Bronchial epithelial cell (primary cell): Measurements from ENCODE around the gene NFYA. TPM values are rescaled to one million over a fixed set of nuclear protein-coding genes. Genes with fewer than 3 reads are reported as not detected.
A peak's percentile ranks its signal among the peaks of the same experiment; 100 is the strongest.

Experiments used
- DNase-seq: peaks from one replicate; pipeline ENCODE4 v3.0.0-alpha.2; 2010; ENCODE audit warnings: low read depth
- FAIRE-seq: peaks from 2 replicates; lab custom pipeline; 2011; peaks lifted over from hg19 to GRCh38; lab: Jason Lieb, UNC
- H3K27me3 ChIP-seq: 2 replicates; pipeline ENCODE4 v1.5.1; 2011; ENCODE audit warnings: low read length; ENCODE audit not compliant: control insufficient read depth, insufficient read depth
- H3K36me3 ChIP-seq: 2 replicates; pipeline ENCODE4 v1.5.1; 2011; ENCODE audit warnings: low read length; ENCODE audit not compliant: control insufficient read depth, insufficient read depth
- H3K4me3 ChIP-seq: 2 replicates; pipeline ENCODE4 v1.5.1; 2011; ENCODE audit warnings: mild to moderate bottlenecking, low read depth, low read length, control low read depth
- total RNA-seq: library from RNA; depleted of rRNA; stranded (reverse); fragments of >200 nt; gene quantifications from 2 replicates; pipeline ENCODE4 v1.2.1, GENCODE V29; 2014
- TF ChIP-seq, protein P1 (sequence below): IDR thresholded peaks from 2 replicates; pipeline ENCODE4 v1.5.1; 2011; ENCODE audit warnings: mild to moderate bottlenecking, moderate library complexity, low read length, control low read depth, inconsistent platforms; ENCODE audit not compliant: insufficient read depth, severe bottlenecking

The NFYA gene
- total RNA-seq, 1 donor from 2014 or later = 20.5 TPM

DNA sequence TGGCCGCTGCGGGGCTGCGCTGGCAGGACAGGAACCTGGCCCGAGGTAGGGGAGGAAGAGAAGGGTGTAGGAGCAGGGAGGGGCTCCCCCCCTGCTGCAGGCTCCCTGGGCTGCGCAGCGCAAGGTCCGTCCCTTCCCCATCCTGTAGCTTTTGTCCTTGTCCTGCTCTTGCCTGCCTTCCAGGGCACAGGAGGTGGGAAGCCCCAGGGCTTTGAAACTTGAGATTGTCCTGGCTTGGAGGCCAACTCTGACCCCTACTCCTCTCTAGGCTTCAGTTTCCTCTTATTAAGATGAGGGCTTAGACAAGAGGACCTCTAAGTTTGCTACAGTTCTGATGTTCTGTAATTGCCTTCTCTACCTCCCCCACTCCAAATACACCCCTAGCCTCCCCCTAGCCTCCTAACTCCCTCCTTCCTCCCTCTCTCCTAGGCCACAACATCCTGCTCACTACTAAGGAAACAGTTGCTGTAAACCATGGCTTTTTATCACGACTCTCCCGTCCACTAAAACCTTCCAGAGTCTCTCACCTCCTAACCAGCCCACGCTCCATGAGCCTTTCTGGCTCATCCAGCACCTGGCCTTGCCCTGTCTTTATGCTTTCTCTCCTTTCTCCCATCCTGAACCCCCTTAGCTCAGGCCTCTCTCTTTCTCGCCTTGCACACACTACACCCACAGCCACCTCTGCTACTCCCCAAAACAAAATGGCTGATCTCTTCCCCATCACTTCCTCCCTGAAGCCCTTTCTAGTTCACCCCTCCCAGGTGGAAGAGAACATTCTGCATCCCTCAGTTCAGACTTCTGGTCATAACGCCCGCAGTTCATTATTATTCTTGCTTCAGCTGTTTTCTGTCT, 44.0 kb upstream of the NFYA start:
- no peaks in the 10 kb centered on the region for H3K27me3 ChIP-seq
- DNase-seq = peak; percentile 4
- H3K36me3 ChIP-seq = no peaks in the 10 kb centered on the region
- H3K4me3 ChIP-seq = peak overlapping the region; percentile 47
- FAIRE-seq = no peak
- TF ChIP-seq, protein P1, sequence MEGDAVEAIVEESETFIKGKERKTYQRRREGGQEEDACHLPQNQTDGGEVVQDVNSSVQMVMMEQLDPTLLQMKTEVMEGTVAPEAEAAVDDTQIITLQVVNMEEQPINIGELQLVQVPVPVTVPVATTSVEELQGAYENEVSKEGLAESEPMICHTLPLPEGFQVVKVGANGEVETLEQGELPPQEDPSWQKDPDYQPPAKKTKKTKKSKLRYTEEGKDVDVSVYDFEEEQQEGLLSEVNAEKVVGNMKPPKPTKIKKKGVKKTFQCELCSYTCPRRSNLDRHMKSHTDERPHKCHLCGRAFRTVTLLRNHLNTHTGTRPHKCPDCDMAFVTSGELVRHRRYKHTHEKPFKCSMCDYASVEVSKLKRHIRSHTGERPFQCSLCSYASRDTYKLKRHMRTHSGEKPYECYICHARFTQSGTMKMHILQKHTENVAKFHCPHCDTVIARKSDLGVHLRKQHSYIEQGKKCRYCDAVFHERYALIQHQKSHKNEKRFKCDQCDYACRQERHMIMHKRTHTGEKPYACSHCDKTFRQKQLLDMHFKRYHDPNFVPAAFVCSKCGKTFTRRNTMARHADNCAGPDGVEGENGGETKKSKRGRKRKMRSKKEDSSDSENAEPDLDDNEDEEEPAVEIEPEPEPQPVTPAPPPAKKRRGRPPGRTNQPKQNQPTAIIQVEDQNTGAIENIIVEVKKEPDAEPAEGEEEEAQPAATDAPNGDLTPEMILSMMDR = no peak

DNA sequence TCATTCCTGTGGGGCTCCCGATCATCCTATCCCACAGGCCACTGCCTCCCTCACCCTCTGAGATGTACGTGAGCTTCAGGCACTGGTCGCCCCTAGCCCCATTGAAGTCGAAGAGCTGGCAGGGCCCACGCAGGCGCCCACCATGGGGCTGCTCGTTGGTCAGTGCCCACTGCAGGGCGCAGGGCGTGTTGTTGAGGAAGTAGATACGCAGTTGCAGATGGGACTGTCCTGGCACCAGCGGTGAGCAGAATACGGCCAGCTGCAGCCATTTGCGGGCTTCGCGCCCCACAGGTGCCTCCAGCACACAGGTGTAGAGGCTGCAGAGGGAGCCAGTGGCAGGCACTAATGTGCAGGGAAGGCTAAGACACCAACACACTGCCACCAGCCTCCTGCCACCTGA, 39.9 kb upstream of the NFYA start:
- FAIRE-seq (no peak), DNase-seq (no peak)
- Histone ChIP-seq H3K27me3 (no peaks in the 10 kb centered on the region), H3K36me3 (no peaks in the 10 kb centered on the region), H3K4me3 (no peak overlapping the region)
- TF ChIP-seq, protein P1 = no peak

DNA sequence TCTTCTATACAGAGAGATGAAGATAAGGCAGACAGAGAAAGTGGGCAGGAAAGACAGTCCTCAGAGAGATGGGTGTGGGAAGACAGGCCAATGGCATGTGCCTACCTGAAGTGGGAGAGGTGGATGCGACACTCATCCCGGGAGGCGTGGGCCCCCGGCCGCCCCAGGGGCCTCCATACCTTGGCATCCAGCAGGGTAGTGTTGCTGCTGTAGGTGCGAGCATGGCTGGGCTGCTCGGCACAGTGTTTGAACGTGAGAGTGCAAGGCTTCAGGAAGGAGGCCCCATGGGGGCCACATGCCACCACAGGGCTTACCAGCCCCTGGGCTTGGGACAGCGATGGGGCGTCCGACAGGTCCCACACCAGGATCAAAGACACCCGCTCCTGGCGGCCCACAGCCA, 39.0 kb upstream of the NFYA start:
- TF ChIP-seq, protein P1 = no peak
- no peak for DNase-seq
- no peaks in the 10 kb centered on the region for H3K27me3 ChIP-seq
- no peak for FAIRE-seq
- no peak overlapping the region for H3K4me3 ChIP-seq
- H3K36me3 ChIP-seq = no peaks in the 10 kb centered on the region

DNA sequence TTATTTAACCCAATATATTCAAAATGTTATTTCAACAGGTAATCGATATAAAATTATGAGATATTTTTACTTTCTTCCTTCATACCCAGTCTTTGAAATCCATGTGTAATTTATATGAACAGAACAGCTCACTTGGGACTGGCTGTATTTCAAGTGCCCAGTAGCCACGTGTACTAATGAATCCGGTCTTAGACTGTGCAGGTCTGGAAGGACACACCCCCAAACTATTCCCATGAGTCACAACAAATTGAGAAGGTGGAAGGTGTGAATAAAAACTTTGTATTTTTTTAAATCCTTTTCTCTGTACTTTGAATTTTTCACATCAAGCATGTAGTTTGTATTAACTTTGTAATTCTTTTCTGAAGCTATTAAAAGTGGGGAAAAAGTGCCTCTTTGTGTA, 36.6 kb upstream of the NFYA start:
- Histone ChIP-seq H3K4me3 (no peak overlapping the region), H3K27me3 (no peaks in the 10 kb centered on the region), H3K36me3 (no peaks in the 10 kb centered on the region)
- no peak for FAIRE-seq
- peak; percentile 90 for DNase-seq
- TF ChIP-seq, protein P1 = no peak

DNA sequence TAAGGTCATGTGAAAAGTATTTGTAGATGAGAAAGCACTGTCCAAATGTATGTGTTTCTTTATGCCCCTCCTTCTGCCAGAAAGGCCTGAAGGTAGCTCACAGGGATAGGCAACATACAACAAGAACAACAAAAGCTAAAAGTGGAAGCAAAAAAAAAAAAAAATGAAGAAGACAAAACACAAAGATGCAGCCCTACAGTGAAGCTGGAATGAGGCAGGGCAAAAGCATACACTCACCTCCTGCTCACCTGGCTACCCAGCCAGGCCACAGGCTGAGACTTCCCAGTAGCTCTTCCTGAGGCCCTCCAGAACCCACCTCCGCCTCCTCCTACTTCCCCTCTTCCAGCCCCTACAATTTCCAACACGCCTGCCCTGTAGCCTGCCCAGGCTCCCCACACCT, 36.2 kb upstream of the NFYA start:
- TF ChIP-seq, protein P1 = no peak
- Histone ChIP-seq H3K27me3 (no peaks in the 10 kb centered on the region), H3K36me3 (no peaks in the 10 kb centered on the region), H3K4me3 (no peak overlapping the region)
- FAIRE-seq = no peak
- peak; percentile 69 for DNase-seq
